Activated naive CD8-positive, alpha-beta T cell treated with anti-CD3 and anti-CD28 coated beads, Interleukin-2, amount 50 U/mL, for 16 hours (primary cell): ENCODE data around the gene SERPINB5.

Experiments used
- DNase-seq: peaks from one replicate; pipeline ENCODE4 v3.0.0-alpha.2; 2020; ENCODE audit warnings: low read depth, low spot score

SERPINB5 gene

DNA sequence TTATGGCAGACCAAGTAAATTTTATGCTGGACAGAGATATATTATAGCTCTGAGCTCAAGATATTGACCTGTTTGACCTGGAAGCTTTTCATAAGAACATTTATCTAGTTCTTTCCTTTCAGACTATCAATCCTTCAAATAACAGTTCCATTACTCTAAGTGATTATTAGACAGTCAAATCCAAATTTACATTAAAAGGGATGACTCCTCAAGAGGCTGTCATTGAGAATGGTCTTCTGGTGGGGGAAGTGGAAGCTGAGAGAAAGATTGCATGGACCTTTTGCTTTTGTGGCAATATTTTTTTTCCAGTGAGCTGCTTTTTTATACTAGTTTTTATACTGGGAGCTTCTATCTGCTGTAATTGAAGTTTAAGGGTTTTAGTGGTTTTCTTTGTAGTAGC lies 50.5 kb downstream of the SERPINB5 start:
- DNase-seq, result no peak

DNA sequence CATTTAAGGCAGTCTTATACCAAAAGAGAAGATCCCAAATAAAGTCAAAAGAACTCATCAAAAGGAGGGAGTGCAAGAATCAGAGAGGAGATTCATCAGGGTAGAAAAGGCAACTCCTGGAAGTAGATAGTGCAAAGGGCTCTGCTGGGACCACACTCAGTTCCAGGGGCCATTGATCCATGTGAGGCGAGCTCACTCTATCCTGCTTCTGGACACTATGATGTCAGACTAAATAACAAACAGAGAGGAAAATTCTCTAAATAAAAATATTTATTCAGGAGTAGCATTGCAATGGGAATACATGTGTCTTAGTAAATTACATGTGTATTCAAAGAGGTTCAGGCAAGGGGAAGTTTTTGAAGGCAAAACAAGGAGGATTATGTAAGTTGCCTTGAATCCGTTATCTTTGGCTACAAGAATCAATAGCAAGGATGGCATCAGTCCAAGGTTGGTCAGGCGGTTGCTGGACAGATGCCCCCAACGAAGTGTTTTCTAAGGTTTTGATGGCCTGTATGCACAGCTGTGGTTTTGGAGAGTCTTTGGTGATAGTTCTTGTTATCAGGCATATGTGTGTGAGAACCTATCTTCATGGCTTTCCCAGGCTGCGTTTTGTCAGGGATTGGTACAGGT lies 52.2 kb downstream of the SERPINB5 start:
- no peak for DNase-seq

DNA sequence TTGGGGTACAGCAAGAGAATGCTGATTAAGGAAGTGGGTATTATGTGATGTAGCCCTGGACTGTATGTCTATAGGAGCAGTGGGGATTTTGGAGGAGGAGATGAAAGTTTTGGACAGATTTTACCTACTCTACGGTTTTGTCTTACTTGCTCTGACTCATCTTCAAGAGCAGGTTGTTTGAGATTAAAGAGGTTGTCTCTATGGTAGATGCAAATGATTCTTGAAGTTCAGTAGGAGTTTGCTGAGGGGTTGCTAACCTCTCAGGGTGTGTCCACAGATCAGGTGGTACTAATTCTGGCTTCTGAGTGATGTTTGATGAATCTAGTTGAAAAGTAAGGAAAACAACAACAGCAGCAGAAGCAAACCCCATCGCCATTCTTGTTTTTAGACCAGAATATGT lies 55.7 kb downstream of the SERPINB5 start:
- DNase-seq, result no peak

DNA sequence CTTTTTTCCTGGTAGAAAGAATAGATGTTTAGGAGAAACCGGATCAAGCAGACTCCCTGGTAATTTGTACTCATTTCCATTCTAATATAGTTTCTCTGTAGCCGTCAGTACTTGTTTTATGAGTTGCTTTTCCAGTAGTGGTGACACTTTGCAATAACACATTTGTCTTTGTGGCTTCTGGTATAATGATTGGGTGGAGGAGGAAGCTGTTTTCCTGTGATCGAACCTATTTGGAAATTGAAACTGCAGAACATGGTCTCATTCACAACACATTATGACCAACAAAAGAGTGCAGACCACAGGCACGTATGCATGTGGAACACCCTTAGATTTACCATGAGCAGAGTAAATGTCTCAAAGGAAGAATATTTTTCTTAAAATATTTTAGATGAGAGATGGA lies 57.9 kb downstream of the SERPINB5 start:
- no peak for DNase-seq

DNA sequence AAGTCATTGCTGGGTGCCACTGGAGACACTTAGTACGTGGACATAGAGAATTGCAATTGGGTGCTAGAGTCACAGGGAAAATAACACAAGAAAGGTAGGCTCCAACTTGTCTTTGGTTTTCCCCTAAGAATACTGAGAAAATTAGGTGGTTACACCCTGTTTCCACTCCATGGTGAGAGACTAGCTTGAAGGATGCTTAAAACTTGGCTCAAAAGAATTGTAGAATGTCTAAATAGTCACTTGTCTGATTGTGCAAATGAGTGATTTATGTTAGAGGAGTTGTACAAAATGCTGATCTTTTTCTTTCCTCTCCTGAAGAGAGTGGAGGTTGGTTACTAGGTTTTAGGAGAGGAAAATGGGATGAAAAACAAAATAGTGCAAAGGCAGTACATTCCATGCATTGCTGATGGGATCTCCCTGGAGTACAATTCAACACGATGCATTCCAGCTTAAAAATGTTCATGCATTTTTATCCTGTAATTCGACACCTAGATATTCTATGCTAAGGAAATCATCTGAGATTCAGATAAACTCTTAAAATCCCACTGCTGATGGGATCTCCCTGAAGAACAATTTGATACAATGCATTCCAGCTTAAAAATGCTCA lies 63.2 kb downstream of the SERPINB5 start:
- no peak for DNase-seq

DNA sequence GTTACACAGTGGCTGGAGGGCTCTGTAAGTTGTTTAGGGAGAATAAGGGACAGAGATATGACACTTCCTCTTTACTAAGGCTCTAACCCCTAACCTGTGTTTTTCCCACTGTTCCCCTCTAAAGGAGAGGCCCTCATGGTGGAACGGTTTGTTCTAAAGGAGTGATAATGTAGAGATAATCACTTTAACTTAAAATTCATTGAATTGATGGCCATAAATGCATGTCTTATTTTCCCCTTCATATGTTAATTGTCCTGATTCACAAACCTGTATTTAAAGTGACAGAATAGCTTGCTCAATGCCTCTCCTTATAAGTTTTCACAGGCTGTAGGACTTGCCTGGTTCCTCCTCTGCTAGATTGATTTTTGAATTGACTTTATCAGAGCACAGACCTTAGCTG lies 65.3 kb downstream of the SERPINB5 start, which contains the start of gene SERPINB12:
TSS of gene SERPINB12 (plus strand) at position 301 of the 400 bp plus-strand sequence. CDS start 13,791 bp downstream, outside the sequence.
- DNase-seq, result no peak

DNA sequence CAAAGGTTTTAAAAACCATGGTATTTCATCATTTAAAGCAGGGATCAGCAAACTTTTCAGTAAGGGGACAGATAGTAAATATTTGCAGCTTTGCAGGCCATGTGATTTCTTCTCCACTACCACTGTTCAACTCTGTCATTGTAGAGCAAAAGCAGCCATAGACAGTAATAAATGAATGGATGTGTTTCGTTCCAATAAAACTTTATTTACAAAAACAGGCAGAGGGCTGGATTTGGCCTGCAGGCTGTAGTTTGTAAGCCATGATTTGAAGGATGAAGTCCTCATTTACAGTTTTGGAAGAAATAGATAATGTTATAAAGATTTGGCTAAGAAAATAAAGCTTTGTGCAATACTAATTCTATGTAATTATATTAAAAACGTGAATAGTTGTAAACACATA lies 67.3 kb downstream of the SERPINB5 start:
- no peak for DNase-seq

DNA sequence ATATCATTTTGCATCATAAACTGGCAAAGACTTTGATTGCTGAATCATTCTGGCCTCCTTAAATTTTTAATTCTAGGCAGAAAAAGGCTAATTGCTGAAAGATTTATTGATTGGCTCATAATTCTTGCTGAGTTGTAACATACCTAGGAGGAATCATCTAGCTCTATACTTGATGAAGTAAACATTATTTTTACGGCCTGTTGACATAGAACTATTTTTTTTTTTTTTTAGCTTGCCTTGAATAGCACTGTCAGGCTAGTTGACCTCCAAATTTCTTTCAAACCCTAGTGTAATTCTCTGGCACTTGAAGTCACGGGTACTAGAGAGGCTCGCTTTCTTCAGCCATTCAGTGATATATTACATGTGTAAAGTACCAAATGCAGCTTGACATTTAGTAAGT lies 68.2 kb downstream of the SERPINB5 start:
- no peak for DNase-seq

DNA sequence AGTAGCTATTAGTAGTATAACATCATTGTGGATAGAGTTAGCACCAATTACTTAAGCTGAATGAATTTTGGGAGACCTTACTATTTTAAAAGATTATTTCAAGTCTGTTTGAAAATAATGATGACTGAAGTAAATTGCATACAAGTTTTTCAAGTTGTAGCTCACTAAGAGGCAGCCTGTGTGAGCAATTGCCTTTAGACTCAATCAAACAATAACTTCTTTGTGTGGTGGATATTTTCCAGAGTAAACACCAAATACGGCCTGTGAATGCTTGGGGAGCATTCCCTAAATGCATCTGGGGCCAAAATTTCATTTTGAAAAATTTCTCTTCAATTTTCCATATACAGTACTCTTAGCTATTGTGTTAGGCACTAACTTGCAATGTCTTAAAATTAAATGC lies 73.3 kb downstream of the SERPINB5 start:
- DNase-seq, result no peak

DNA sequence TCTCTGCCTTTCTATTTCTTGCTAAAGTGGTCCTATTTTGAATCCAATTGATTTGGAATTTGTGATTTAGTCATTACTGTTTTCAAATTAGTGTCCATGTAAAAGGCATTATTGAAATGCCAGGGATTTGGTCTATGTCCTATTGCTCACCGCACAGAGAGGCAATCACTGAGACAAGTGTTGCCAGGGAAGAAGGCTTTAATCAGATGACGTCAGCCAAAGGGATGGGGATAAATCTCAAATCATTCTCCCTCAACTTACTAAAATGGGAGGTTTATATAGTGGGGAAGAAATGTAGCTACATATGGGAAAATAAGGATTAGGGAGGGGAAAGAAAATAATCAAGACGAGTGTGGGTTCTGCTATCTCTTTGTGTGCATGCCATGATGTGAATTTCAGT lies 75.0 kb downstream of the SERPINB5 start:
- no peak for DNase-seq

DNA sequence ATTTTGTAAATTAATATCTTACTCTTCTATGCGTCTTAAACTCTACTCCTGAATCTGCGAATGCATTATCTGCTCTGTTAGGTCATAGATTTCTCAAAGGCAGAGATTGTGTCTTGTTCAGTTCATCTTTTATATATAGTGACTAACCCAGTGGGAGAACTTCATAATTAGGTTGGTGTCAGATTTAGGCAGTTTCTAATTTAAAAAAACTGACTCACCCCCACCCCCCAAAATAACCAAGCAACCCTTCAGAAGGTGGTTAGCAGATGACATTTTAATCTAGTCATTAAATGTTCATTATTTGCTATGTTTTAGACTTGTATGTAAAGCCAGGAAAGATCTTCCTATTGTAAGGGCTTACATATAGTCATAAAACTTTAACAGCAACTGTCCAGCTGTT lies 75.8 kb downstream of the SERPINB5 start:
- no peak for DNase-seq

DNA sequence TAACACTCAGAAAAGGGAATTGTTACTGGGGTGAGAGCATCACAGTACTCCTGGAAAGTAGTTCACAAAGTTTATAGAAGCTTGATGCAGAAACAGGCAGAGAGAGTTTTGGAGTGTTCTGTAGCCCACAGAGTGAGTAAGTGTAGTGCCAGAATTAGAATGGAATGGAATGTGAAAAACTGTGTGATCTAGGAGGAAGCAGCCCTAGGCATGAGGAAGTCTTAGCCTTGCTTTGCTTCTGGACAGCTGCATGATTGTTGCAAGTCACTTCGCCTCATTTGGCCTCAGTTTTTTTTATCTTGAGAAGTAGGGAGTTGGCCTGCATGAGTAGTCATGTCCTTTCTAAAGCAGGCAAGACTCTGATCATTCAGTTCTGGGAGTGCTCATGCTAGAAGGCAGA lies 76.3 kb downstream of the SERPINB5 start:
- no peak for DNase-seq
